NCI-H1048 (cell line): ENCODE results near the gene DSEL.

Experiments
- DNase-seq: peaks from one replicate; lab custom pipeline; 2025; lab: John Stamatoyannopoulos, UW

The DSEL gene

DNA sequence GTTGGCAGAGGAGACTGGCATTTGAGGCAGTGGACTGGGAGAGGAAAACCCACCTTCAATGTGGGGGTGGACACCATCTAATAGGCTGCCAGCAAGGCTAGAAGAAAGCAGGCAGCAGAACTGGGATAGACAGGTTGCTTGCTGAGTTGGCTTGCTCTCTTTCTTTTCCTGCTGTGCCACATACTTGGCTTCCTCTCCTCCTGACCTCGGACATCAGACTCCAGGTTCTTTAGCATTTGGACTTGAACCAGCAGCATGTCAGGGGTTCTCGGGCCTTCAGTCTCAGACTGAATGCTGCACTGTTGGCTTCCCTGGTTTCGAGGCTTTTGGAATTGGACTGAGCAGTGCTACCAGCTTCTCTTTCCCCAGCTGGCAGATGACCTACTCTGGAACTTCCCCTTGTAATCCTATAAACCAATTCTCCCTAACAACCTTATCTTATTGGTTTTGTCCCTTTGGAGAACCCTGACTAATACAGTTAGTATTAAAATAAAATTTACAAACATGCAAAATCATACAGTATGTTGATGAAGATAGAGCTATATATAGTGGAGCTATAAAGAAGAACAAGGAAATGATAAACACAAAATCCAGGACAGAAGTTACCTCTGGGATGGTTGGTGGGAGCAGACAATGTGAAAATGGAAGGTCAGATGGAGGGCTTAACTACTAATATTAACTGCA, 15.9 kb downstream of the DSEL start:
- no peak for DNase-seq

DNA sequence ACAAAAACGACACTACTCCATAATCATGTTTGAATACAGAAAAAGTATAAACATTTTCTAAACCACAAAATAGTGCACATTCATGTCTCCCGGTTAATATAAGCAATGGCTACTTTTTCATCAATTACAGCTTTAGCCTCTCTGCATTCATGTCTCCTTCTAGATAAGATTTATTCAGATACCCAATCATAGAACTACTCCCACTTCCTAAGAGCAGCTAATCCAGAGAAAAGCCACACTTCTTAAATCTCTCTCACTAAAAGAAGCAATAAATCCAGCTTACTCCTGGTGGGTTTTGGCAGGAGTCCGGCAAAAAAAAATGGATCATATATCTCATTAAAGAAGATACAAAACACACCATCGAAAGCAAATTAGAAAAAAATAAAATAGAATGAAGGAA, 20.1 kb downstream of the DSEL start:
- DNase-seq = no peak

GRCh38 chr18:67486534-67486933, 30.0 kb downstream of the DSEL start:
- no peak for DNase-seq

DNA sequence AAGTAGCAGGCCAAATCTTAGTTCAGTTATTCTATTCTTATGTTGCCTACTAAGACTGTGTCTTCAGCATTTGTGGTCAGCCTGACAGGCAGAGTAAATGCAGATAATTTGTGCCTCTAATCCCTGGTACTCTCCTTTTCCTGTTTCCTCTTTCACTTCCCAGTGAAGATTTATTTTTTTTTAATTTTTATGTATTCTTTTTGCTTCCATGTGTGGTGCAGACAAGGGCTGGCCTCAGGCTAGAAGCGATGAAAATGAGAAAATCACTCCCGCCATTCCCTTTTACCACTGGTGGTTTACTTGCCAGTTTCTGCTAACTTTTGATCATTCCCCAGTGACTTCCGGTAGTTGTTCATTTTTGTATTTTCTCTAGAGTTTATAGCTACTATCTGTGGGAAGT, 30.9 kb downstream of the DSEL start:
- DNase-seq = no peak

GRCh38 chr18:67484458-67484857, 32.1 kb downstream of the DSEL start:
- no peak for DNase-seq

DNA sequence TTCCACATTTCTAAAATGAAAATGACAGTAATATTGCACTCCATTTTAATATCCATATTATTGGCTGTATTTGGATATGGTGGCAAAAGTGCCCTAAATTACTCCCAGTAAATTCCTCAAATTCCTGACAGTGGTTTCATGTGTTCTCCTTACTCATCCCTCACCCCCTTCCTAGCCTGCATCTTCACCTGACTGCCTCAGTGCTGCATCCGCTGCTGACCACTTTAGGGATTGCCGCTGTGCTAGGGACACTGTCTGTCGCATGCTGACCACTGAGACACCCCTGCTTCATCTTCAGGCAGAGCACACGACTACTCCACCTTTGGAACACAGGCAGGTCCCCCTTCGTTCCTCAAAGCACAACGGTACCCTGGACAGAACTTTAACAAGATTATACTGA, 32.6 kb downstream of the DSEL start:
- no peak for DNase-seq

DNA sequence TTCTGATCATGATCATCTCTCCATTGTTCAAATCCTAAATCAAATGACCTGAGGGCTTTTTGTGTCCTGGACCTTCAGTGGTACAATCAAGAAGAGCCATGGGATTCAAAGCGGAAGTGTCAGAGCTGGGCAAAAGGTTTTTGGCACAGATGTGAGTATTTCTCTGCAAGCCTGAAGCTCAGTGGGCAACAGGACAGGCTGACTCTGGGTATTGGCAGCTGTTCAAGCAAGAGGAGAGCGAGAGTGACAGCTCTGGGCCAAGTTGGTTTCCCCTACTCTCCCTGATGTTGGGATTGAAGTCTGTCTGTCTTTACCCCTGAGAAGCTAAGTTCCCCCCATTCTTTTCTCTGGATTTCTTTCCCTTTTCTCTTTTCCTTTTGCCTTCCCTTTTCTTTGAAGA, 33.3 kb downstream of the DSEL start:
- DNase-seq = no peak

GRCh38 chr18:67478249-67478648, 38.3 kb downstream of the DSEL start:
- DNase-seq = no peak

GRCh38 chr18:67477522-67477921, 39.0 kb downstream of the DSEL start:
- no peak for DNase-seq

- DNase-seq = no peak
These were observed 39.9 kb downstream of the DSEL start for GRCh38 chr18:67476585-67476984.

DNA sequence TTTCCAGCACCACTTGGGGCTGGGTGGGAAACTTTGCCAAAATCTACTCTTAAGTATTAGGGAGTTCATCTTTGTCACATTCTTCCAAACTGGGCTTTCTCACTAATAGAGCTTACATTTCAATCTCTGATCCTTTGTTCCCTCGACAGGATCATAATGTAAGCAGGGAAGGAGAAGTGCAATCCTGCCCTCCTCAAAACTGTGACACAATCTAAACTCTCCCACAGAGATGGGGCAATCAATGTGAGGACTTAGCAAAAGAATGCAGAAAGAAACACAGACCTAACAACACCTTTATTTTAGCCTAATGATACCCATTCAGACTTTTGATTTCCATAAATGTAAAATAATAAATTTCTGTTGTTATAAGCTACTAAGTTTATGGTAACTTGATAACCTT, 40.8 kb downstream of the DSEL start:
- no peak for DNase-seq

GRCh38 chr18:67468038-67468437, 48.5 kb downstream of the DSEL start:
- no peak for DNase-seq

- DNase-seq = no peak
These were observed 49.3 kb downstream of the DSEL start for GRCh38 chr18:67467188-67467587.

GRCh38 chr18:67464499-67464898, 52.0 kb downstream of the DSEL start:
- no peak for DNase-seq

DNA sequence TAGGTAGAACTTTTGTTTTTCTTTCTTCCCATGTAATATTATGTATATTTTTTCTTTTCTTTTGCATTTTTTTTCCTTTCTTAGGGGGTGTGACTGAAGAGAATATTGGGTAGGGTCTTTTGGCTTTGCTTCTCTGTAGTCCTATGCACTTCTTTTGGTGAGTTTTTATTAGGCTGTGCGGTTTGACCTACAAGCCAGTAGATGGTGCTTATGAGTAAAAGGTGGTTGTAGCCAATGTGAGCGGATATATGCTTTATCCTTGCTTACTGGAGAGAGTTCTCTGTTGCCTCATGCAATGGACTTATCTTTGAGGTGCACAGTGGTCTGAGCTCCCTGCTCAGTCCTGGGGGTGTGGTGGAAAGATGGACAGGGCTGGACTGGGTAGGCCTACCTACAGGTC, 52.7 kb downstream of the DSEL start:
- no peak for DNase-seq

- no peak for DNase-seq
These were observed 59.8 kb downstream of the DSEL start for GRCh38 chr18:67456711-67457110.
